GM12892 (cell line): Measurements from ENCODE around the gene MUC6.

Source experiments
- DNase-seq: peaks from one replicate; pipeline ENCODE4 v3.0.0; 2011; ENCODE audit not compliant: insufficient read length
- FAIRE-seq: peaks from 2 replicates; lab custom pipeline; 2011; peaks lifted over from hg19 to GRCh38; lab: Jason Lieb, UNC
- POLR2A ChIP-seq: IDR thresholded peaks from 2 replicates; pipeline ENCODE4 v1.6.1; 2011; ENCODE audit warnings: low read depth, low read length, control low read depth
- POLR2AphosphoS5 ChIP-seq: IDR thresholded peaks from 2 replicates; pipeline ENCODE4 v1.6.1; 2011; ENCODE audit warnings: low read depth, low read length, control low read depth
- TAF1 ChIP-seq: IDR thresholded peaks from 2 replicates; pipeline ENCODE4 v1.6.1; 2011; ENCODE audit warnings: low read depth, mild to moderate bottlenecking, control low read depth, low read length, borderline replicate concordance

Gene MUC6

DNA sequence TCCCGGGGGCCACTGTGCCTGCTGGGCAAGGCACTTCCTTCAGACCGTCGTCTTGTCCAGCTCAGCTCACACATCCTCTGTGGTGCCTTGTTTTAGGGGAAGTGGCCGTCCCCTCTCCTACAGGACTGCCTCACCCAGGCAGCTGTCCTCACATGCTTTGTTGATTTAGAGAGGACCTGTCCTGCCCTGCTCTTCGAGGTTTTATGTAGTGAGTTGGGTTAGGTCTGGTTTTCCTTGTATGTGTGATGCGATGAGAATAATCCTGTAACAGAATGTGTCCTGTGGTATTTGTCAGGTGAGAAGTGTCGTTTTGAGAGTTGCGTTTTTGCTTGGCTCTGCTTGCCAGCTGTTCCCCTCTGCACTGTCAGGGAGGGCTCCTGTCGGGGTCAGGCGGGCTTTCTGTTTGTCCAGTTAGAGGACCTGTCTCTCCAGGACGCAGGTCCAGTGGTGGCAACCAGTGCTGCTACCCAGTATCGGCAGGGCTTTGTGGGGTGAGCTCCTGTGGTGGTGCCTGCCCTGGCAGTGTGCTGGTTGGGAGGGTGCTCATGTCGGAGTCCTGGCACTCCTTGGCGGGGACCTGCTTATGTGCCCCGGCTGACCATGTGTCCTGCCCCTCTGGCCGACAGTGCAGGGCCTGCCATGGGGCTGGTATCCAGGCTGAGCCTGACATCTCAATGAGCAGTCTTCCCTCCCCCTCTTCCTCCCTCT is 41.3 kb downstream of the MUC6 start:
- TF ChIP-seq TAF1 (no peak), POLR2AphosphoS5 (no peak), POLR2A (no peak)
- FAIRE-seq (no peak), DNase-seq (no peak)

DNA sequence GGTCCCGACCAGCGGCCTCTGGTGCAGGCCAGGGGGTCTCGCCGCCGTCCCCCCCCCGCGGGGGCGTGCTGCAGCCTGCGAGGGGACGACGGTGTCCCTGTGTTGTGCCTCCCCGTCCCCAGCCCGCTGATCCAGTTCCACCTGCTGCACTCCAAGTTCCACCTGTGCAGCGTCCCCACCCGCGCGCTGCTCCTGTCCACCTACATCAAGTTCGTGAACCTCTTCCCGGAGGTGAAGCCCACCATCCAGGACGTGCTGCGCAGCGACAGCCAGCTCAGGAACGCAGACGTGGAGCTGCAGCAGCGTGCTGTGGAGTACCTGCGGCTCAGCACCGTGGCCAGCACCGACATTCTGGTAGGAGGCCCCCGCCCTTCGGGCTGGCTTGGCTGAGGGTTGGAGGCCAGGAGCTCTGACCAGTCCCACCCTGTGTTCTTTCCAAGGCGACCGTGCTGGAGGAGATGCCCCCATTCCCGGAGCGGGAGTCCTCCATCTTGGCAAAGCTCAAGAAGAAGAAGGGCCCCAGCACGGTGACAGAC is 42.8 kb downstream of the MUC6 start:
- DNase-seq, result no peak
- no peak for FAIRE-seq
- TF ChIP-seq POLR2A (no peak), TAF1 (no peak), POLR2AphosphoS5 (no peak)

DNA sequence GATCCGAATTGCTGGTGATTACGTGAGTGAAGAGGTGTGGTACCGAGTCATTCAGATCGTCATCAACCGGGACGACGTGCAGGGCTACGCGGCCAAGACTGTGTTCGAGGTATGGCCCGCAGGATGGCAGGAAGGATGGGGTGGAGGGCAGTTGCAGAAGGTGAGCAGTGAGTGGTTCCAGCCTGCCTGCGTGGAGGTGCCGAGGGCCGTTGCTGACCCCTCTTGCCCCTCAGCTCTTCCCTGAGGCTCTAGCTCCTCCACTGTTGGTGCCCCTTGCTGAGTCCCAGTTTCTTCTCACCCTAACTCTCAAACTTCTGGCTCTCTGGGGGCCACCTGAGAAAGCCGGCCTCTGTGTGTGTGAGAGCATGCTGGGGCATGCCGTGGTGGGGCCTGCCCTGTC is 43.9 kb downstream of the MUC6 start:
- no peak for DNase-seq
- no peak for FAIRE-seq
- no peak for TF ChIP-seq TAF1
- TF ChIP-seq POLR2A, result no peak
- TF ChIP-seq POLR2AphosphoS5, result no peak

DNA sequence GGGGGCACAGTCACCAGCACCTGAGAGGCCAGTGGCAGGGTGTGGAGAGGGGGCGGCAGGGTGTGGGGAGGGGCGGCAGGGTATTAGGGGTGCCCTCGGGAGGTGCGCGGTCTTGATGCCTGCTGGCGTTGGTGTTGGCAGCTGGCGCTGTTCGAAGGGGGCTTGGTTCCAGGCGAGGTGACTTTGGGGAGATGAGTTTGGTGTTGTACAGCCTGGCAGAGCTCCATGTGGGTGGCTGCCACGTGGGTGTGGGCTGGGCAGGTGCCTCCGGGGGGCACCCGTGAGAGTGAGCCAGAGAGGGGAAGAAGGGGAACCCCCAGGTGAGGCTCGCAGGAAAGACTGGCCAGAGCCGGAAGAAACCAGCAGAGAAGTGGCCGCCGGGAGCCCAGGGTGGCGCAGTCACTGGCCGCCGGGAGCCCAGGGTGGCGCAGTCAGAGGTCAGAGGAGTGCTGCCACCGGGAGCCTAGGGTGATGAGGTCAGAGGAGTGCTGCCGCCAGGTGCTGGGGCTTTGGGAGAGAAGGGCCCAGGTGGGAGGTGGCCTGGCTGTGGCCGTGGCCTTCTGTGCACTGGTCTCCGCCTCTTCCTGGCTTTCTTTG is 44.7 kb downstream of the MUC6 start:
- DNase-seq, result no peak
- FAIRE-seq, result no peak

DNA sequence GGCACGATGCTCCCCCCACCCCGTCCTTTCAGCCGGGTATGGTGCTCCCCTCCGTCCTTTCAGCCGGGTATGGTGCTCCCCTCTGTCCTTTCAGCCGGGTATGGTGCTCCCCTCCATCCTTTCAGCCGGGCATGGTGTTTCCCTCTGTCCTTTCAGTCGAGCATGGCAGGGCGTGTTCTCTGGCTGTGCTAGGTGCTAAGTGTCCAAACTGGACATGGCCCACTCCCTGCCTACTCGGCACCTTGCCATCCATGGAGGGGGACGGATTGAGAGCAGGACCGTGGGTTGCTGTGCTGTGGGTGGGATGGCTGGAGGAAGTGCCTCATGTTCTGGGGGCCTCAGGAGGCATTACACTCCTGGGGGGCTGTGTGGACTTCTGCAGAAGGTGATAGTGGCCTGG is 45.5 kb downstream of the MUC6 start:
- TF ChIP-seq POLR2AphosphoS5 (no peak), POLR2A (no peak), TAF1 (no peak)
- no peak for DNase-seq
- FAIRE-seq, result no peak

More for the DNA sequence above, 44.7 kb downstream of the MUC6 start:
- no peak for TF ChIP-seq POLR2A
- no peak for TF ChIP-seq TAF1
- TF ChIP-seq POLR2AphosphoS5, result no peak

DNA sequence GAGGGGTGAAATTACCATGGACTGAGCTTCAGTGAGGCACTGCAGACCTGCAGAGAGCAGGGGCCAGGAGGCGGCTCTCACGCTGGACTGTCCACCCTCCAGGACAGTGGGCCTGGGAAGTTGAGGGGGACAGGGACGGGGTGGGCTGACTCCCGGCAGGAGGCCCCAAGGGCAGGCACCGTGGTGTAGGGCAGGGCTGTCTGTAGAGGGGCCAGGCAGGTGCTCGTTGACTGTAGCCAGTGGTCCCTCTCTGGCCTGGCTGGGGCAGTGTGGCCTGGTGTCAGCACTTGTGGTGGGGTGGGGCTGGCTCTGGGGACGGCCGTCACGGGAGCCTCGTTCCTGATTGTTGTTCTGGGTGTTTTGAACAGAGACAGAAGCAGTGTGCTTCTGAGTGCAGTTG is 46.4 kb downstream of the MUC6 start:
- FAIRE-seq (no peak), DNase-seq (no peak)
- no peak for TF ChIP-seq POLR2AphosphoS5
- TF ChIP-seq TAF1, result no peak
- no peak for TF ChIP-seq POLR2A

DNA sequence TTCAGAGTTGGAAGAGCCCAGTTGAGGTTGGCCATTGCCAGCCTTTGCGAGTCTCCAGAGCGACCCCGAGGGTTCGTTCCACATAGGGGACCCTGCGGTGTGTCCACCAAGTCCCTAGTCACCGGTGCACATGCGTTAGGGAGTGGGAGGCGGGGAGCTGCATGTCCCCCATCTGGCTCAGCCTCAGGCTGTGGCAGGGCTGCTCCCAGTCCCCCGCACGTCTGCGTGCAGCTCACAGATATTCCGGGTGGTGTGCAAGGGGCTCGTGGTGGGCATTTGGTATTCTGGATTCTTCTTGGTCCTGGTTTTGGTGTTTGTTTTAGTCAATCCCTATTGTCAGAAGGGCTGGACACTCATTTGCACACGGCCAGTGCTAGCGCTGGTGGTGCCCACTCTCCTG is 48.8 kb downstream of the MUC6 start:
- no peak for DNase-seq
- no peak for TF ChIP-seq TAF1
- no peak for TF ChIP-seq POLR2AphosphoS5
- no peak for FAIRE-seq

DNA sequence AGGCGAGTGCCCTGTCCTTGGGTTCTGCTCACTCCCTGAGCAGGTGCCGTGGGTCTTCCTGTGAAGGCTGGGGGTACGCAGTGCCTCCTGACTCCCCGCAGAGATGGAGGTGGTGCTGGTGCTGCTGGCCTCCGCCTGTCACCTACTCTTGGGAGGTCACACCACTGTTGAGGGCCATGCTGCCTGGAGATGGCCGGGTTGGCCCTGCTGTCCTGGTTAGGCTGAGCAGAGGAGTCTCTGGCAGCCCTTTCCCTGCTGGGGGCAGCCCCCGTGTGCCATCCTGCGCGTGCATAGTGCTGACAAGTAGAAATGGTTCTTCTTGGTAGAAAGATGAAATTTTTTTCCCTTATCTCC is 49.6 kb downstream of the MUC6 start:
- FAIRE-seq (no peak), DNase-seq (no peak)
- TF ChIP-seq POLR2A (no peak), TAF1 (no peak), POLR2AphosphoS5 (no peak)

DNA sequence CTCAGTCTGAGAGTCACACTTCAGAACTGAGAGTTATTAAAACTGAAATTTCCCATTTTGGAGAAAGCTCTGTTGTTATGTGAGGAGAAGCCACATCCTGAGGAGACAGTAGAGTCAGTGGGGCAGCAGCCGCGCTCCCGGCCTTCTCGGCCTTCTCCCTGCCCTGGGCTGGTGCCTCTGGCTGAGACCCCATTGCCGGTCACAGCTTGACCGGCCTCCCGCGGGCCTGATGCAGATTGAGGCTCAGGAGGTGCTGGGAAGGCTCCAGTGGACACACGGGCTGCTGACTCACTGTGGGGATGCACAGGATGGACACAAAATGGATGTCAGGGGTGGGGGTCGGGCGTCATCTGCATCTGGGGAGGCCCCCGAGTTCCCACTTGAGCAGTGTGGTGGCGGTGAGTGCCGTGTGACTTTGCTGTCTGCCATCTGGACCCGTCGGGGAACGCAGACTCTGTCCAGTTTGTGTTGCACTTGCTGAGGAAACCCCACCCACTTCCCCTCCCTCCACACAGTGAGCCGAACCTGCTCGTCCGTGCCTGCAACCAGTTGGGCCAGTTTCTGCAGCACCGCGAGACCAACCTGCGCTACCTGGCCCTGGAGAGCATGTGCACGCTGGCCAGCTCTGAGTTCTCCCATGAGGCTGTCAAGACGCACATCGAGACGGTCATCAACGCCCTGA is 50.1 kb downstream of the MUC6 start:
- FAIRE-seq (no peak), DNase-seq (no peak)
- no peak for TF ChIP-seq POLR2AphosphoS5

DNA sequence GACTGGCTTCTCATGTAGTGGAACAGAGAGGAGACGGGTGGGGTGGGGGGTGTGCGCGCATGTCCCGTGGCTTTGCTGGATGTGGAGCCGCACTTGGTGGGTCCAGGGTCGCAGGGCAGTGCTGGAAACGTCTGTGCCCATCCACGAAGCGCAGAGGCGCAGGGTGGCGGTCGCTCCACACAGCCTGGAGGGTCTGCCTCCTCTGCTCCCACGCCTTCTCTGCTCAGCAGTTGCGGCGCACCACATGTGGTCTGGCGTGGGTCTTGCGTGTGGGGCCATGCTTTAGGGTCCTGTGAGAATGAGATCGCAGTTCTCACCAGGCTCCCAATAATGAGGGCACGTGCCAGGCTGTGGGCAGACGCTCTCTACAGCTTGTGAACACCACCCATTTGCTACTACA is 50.7 kb downstream of the MUC6 start:
- TF ChIP-seq POLR2A (no peak), TAF1 (no peak)
- no peak for FAIRE-seq
- DNase-seq, result no peak

DNA sequence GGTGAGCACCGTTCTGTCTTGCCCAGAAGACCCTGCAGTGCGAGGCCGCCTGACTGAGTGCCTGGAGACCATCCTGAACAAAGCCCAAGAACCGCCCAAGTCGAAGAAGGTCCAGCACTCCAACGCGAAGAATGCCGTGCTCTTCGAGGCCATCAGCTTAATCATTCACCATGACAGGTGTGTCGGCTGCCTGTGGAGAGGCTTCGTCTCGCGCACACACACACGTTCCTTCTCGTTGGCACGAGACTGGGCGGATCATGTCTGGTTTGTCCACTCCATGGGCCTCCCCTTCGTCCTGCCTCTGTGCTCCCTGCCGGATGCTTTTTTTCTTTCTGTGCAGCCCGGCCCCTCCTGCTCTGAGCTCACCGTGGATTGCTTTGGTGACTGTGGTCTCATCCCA is 51.1 kb downstream of the MUC6 start:
- FAIRE-seq (no peak), DNase-seq (no peak)
- no peak for TF ChIP-seq TAF1
- no peak for TF ChIP-seq POLR2AphosphoS5
- no peak for TF ChIP-seq POLR2A

DNA sequence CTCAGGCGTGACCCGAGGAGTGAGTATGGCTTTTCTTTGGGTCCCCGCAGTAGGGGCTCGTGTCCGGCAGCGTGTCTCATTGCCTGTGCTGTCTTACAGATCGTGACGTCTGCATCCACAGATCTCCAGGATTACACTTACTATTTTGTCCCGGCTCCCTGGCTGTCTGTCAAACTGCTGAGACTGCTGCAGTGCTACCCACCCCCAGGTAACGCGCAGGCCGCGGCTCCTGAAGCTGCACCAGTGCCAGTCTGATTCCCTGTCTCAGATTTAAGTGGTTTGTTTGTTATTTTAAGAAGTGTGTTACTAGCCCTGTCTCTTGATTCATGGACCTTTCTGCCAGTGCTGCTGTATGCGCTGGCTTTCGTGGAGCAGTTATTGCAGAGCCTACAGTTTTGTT is 52.0 kb downstream of the MUC6 start:
- FAIRE-seq (no peak), DNase-seq (no peak)
- no peak for TF ChIP-seq POLR2AphosphoS5
- no peak for TF ChIP-seq TAF1
- no peak for TF ChIP-seq POLR2A
